Epithelial cell of esophagus (primary cell): ENCODE results near the gene UVRAG.
"Not testable (repeated sequence)": the region's sequence is repeated elsewhere in the genome, so short reads cannot be mapped to it uniquely, and the experiment has no call there.

Experiments used
- DNase-seq: peaks from one replicate; pipeline ENCODE4 v3.0.0; 2010; ENCODE audit warnings: low read depth
- H3K4me3 ChIP-seq: 2 replicates; pipeline ENCODE4 v1.5.1; 2011; ENCODE audit warnings: mild to moderate bottlenecking, low read length, control low read depth
- TF ChIP-seq, protein P1 (sequence below): IDR thresholded peaks from 2 replicates; pipeline ENCODE4 v1.5.1; 2011; ENCODE audit warnings: low read depth, mild to moderate bottlenecking, low read length, control low read depth, inconsistent platforms; ENCODE audit not compliant: insufficient read depth; ENCODE audit errors: missing control alignments

UVRAG gene

DNA sequence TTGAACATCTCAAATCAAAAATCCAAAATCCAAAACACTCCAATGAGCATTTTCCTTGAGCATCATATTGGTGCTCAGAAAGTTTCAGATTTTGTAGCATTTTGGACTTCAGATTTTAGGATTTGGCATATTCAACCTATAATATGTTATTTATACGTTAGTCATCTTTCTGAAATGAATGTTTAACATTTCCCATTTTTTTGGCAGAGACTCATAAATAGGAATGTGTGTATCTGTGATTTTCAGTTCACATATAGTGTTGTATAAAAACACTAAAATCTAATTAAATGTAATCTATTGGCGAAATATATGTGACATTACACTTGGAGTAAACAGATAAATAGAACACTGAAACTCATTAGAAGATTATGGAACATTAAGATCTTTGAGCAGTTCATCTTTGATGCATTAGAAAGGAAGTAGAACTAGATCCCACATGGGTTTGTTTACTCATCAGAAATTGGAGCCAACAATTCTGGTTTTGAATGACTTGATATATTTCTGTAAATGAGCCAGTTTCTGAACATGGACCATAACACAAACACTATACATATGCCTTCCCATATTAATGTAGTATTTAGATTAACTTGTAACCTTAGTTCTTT lies 153.1 kb downstream of the UVRAG start:
- TF ChIP-seq, protein P1, sequence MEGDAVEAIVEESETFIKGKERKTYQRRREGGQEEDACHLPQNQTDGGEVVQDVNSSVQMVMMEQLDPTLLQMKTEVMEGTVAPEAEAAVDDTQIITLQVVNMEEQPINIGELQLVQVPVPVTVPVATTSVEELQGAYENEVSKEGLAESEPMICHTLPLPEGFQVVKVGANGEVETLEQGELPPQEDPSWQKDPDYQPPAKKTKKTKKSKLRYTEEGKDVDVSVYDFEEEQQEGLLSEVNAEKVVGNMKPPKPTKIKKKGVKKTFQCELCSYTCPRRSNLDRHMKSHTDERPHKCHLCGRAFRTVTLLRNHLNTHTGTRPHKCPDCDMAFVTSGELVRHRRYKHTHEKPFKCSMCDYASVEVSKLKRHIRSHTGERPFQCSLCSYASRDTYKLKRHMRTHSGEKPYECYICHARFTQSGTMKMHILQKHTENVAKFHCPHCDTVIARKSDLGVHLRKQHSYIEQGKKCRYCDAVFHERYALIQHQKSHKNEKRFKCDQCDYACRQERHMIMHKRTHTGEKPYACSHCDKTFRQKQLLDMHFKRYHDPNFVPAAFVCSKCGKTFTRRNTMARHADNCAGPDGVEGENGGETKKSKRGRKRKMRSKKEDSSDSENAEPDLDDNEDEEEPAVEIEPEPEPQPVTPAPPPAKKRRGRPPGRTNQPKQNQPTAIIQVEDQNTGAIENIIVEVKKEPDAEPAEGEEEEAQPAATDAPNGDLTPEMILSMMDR, result no peak
- H3K4me3 ChIP-seq, result no peak overlapping the region
- no peak for DNase-seq

- DNase-seq, result peak; percentile 9
- H3K4me3 ChIP-seq, result no peak overlapping the region
- TF ChIP-seq, protein P1, result no peak
These were observed 154.8 kb downstream of the UVRAG start for GRCh38 chr11:75969626-75970308.

DNA sequence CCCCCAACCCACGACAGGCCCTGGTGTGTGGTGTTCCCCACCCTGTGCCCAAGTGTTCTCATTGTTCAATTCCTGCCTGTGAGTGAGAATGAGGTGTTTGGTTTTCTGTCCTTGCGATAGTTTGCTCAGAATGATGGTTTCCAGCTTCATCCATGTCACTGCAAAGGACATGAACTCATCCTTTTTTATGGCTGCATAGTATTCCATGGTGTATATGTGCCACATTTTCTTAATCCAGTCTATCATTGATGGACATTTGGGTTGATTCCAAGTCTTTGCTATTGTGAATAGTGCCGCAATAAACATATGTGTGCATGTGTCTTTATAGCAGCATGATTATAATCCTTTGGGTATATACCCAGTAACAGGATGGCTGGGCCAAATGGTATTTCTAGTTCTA lies 158.7 kb downstream of the UVRAG start:
- DNase-seq, H3K4me3 ChIP-seq: not testable (repeated sequence)

- H3K4me3 ChIP-seq, DNase-seq: not testable (repeated sequence)
These were observed 164.1 kb downstream of the UVRAG start for GRCh38 chr11:75979075-75979474.

DNA sequence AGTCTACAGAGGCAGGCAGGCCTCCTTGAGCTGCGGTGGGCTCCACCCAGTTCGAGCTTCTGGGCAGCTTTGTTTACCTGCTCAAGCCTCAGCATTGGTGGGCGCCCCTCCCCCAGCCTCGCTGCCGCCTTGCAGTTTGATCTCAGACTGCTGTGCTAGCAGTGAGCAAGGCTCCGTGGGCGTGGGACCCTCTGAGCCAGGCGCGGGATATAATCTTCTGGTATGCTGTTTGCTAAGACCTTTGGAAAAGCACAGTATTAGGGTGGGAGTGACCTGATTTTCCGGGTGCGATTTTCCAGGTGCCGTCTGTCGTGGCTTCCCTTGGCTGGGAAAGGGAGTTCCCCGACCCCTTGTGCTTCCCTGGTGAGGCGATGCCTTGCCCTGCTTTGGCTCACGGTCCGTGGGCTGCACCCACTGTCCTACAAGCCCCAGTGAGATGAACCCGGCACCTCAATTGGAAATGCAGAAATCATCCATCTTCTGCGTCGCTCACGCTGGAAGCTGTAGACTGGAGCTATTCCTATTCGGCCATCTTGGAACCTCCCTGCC lies 164.5 kb downstream of the UVRAG start:
- peak overlapping the region; percentile 22 for H3K4me3 ChIP-seq
- not testable (repeated sequence) for DNase-seq

- H3K4me3 ChIP-seq, result peak overlapping the region; percentile 4
- TF ChIP-seq, protein P1, result no peak
- DNase-seq, result no peak
These were observed 165.0 kb downstream of the UVRAG start for GRCh38 chr11:75980031-75980430.

- H3K4me3 ChIP-seq, result no peak overlapping the region
- TF ChIP-seq, protein P1, result no peak
- peak; percentile 19 for DNase-seq
These were observed 166.5 kb downstream of the UVRAG start for GRCh38 chr11:75981546-75981945.

GRCh38 chr11:75982309-75982708 lies 167.3 kb downstream of the UVRAG start:
- TF ChIP-seq, protein P1, result no peak
- H3K4me3 ChIP-seq, result no peak overlapping the region

More at GRCh38 chr11:75982309-75982708, 167.3 kb downstream of the UVRAG start:
- no peak for DNase-seq
